Islet of Langerhans (tissue), 1 donor: Measurements from ENCODE around the gene DZIP1.

Experiments used
- FAIRE-seq: peaks from one replicate; lab custom pipeline; 2011; peaks lifted over from hg19 to GRCh38; lab: Jason Lieb, UNC

Gene DZIP1

GRCh38 chr13:95643571-95643935, 953 bp downstream of the DZIP1 start:
- FAIRE-seq: no peak

GRCh38 chr13:95642999-95643398, 1.5 kb downstream of the DZIP1 start:
- FAIRE-seq: no peak

GRCh38 chr13:95642028-95642621, 2.4 kb downstream of the DZIP1 start:
- no peak for FAIRE-seq

GRCh38 chr13:95641291-95642027, 3.0 kb downstream of the DZIP1 start:
- no peak for FAIRE-seq

GRCh38 chr13:95636853-95637252, 7.7 kb downstream of the DZIP1 start:
- peak; percentile 77 for FAIRE-seq

- no peak for FAIRE-seq
Observed at GRCh38 chr13:95630593-95630992, 13.9 kb downstream of the DZIP1 start.

GRCh38 chr13:95629071-95629470, 15.4 kb downstream of the DZIP1 start:
- no peak for FAIRE-seq

- no peak for FAIRE-seq
Observed at GRCh38 chr13:95628488-95628887, 16.0 kb downstream of the DZIP1 start.

- no peak for FAIRE-seq
Observed at GRCh38 chr13:95627590-95627989, 16.9 kb downstream of the DZIP1 start.

- peak; percentile 13 for FAIRE-seq
Observed at GRCh38 chr13:95626768-95627167, 17.7 kb downstream of the DZIP1 start.

- peak; percentile 86 for FAIRE-seq
Observed at GRCh38 chr13:95624020-95624419, 20.5 kb downstream of the DZIP1 start.

GRCh38 chr13:95623141-95623540, 21.4 kb downstream of the DZIP1 start:
- no peak for FAIRE-seq

GRCh38 chr13:95620825-95621498, 23.5 kb downstream of the DZIP1 start:
- no peak for FAIRE-seq

GRCh38 chr13:95620030-95620824, 24.3 kb downstream of the DZIP1 start:
- no peak for FAIRE-seq

- no peak for FAIRE-seq
Observed at GRCh38 chr13:95615539-95615938, 29.0 kb downstream of the DZIP1 start.

- FAIRE-seq: no peak
Observed at GRCh38 chr13:95614641-95615245, 29.8 kb downstream of the DZIP1 start.

GRCh38 chr13:95608640-95609323, 35.7 kb downstream of the DZIP1 start:
- no peak for FAIRE-seq

GRCh38 chr13:95607366-95607765, 37.1 kb downstream of the DZIP1 start:
- no peak for FAIRE-seq

- no peak for FAIRE-seq
Observed at GRCh38 chr13:95605448-95606125, 38.9 kb downstream of the DZIP1 start.

GRCh38 chr13:95604556-95604915, 40.0 kb downstream of the DZIP1 start:
- FAIRE-seq: no peak

- no peak for FAIRE-seq
Observed at GRCh38 chr13:95603887-95604555, 40.5 kb downstream of the DZIP1 start.
